Measurements from ENCODE around the gene FAM120AOS. TPM values are rescaled to one million over a fixed set of nuclear protein-coding genes. Genes with fewer than 3 reads are reported as not detected.
A peak's percentile ranks its signal among the peaks of the same experiment; 100 is the strongest.
"Not testable (repeated sequence)": the region's sequence is repeated elsewhere in the genome, so short reads cannot be mapped to it uniquely, and the experiment has no call there.

FAM120AOS gene
- total RNA-seq, 1 donor from 2014 or later: 41.1 TPM

DNA sequence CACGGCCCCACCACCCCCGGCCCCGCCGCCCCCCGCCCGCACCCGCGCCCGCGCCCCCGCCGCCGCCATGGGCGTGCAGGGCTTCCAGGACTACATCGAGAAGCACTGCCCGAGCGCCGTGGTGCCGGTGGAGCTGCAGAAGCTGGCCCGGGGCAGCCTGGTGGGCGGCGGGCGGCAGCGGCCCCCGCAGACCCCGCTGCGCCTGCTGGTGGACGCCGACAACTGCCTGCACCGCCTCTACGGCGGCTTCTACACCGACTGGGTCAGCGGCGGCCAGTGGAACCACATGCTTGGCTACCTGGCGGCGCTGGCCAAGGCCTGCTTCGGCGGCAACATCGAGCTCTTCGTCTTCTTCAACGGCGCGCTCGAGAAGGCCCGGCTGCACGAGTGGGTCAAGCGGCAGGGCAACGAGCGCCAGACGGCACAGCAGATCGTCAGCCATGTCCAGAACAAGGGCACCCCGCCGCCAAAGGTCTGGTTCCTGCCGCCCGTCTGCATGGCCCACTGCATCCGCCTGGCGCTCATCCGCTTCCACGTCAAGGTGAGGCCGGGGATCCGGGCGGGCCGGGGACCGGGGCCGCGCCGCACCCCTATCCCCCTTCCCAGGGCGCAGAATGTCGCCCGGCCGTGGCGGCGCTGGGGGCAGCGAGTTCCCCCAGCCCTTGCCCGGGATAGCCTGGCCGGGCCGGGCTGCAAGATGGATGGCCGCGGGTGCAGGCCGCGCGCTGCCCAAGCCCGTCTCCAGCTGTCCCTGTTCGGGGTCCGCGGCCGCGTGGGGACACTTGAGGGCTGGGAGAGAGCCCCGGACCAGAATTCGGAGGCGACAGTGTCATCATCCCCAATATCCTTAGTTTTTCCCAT lies 1.3 kb downstream of the FAM120AOS start:
- Mint-ChIP-seq H3K27me3 (ENCODE audit: low read depth) (no peaks in the 10 kb centered on the region), H3K4me3 (ENCODE audit: low read depth) (peak overlapping the region; percentile 92), H3K27ac (peak overlapping the region; percentile 93), H3K4me1 (ENCODE audit: low read depth) (peaks cover 42% of the 10 kb centered on the region), H3K36me3 (ENCODE audit: low read depth) (peaks cover 73% of the 10 kb centered on the region), H3K9me3 (no peaks in the 10 kb centered on the region)
- DNase-seq (ENCODE audit: low spot score): peak; percentile 38
- intact Hi-C loops (cut with micrococcal nuclease): loop anchor here (2.0 to 5.0 kb wide), 6 partner anchors 53 to 715 kb away; no protein-coding TSS in a partner anchor

DNA sequence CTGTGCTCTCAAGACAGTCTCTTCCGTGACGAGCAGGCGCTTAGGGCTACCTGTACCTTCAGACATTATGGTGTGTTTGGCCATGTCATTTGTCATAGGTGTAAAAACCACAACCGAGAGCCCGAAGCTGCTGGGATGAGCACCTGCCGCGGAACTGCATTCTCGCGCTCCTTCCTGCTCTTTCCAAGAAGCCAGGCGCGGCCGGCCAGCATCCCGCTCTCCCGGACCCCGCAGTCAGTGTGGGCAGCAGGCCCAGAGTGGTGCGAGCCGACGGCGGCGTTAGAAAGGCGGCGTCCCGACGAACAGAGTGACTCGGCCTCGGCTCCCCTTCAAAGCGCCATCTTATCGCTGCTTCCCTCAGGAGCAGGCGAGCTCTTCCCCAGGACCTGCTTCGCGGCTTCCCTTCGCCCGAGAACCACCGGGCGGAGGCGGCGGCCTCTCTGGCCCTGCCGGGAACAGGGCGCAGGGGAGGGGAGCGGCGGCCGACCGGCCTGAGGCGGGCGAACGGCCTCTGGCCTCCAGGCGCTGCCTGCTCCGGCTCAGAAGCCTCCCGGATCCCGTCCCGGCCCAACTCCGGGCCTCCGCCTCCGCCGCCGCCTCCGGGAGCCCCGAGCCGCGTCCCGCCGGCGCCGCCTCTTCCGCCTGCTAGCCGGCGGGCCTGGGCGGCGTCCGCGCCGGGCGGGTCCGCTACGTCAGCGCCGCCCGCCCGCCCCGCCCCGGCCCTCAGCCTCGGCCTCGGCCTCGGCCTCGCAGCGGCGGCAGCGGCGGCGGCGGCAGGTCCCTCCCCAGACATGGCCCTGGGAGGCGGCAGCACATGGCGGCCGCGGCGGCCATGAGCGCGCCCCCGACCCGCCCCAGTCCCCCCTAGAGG lies 2.2 kb downstream of the FAM120AOS start, which contains the start of gene FAM120A:
Gene FAM120A, plus strand, starts transcription at position 741 of the 871 bp plus-strand sequence. CDS start 231 bp downstream, outside the sequence.
- Mint-ChIP-seq H3K27ac (peak within 1 kb of the TSS; percentile 93), H3K9me3 (no peaks in the 10 kb centered on the region), H3K4me3 (ENCODE audit: low read depth) (peak within 1 kb of the TSS; percentile 92), H3K27me3 (ENCODE audit: low read depth) (no peaks in the 10 kb centered on the region), H3K4me1 (ENCODE audit: low read depth) (peaks cover 33% of the 10 kb centered on the region), H3K36me3 (ENCODE audit: low read depth) (peaks cover 76% of the 10 kb centered on the region)
- DNase-seq (ENCODE audit: low spot score): peak; percentile 71
- intact Hi-C loops (cut with micrococcal nuclease): loop anchor here (2.0 to 5.0 kb wide), 4 partner anchors 294 to 716 kb away; no protein-coding TSS in a partner anchor

DNA sequence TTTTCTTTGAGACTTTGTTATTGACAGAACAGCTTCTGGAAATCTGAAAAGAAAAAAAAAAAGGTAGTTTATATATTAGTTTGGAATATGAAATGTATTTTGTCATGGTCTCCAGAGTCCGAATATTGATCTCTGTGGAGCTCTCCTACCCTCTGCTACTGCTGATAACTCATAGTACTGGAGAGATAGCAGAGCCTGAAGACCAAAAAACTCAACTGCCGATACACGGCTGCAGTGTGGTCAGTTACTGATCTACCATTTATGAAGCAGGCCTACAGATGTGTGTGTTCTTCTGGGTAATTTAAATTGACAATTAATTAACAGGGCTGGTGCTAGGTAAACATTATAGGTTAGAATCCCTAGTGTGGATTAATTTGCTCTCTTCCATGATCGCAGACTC lies 5.7 kb downstream of the FAM120AOS start:
- intact Hi-C loops (cut with micrococcal nuclease): no loop called here
- H3K36me3 Mint-ChIP-seq (ENCODE audit: low read depth): peaks cover 67% of the 10 kb centered on the region
- no peak overlapping the region for H3K27ac Mint-ChIP-seq
- DNase-seq (ENCODE audit: low spot score): no peak
- H3K9me3 Mint-ChIP-seq: no peaks in the 10 kb centered on the region
- H3K27me3 Mint-ChIP-seq (ENCODE audit: low read depth): no peaks in the 10 kb centered on the region
- H3K4me3 Mint-ChIP-seq (ENCODE audit: low read depth): no peak overlapping the region
- peaks cover 15% of the 10 kb centered on the region for H3K4me1 Mint-ChIP-seq (ENCODE audit: low read depth)

DNA sequence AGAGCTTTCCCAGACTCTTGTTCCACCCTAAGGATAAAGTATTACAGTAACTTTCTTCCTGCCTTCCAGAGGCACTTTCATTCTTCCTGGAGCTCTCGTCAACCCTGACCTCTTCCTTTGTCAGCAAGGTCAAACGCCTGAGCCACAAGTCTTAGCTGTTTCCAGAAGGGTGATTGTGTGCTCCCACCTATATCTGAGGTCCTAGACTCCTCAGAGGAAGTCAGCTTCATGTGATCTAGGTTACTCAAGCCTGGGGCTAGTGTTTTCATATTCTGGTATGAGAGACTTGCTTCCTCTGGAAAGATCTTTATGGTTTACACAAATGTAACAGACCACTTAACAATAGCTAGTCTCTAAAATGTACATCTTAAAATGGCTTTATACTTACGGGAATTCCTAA lies 7.3 kb downstream of the FAM120AOS start:
- H3K9me3 Mint-ChIP-seq: no peaks in the 10 kb centered on the region
- no peak overlapping the region for H3K4me3 Mint-ChIP-seq (ENCODE audit: low read depth)
- H3K36me3 Mint-ChIP-seq (ENCODE audit: low read depth): peaks cover 60% of the 10 kb centered on the region
- H3K4me1 Mint-ChIP-seq (ENCODE audit: low read depth): peaks cover 15% of the 10 kb centered on the region
- intact Hi-C loops (cut with micrococcal nuclease): no loop called here
- no peak overlapping the region for H3K27ac Mint-ChIP-seq
- no peak for DNase-seq (ENCODE audit: low spot score)
- H3K27me3 Mint-ChIP-seq (ENCODE audit: low read depth): no peaks in the 10 kb centered on the region

DNA sequence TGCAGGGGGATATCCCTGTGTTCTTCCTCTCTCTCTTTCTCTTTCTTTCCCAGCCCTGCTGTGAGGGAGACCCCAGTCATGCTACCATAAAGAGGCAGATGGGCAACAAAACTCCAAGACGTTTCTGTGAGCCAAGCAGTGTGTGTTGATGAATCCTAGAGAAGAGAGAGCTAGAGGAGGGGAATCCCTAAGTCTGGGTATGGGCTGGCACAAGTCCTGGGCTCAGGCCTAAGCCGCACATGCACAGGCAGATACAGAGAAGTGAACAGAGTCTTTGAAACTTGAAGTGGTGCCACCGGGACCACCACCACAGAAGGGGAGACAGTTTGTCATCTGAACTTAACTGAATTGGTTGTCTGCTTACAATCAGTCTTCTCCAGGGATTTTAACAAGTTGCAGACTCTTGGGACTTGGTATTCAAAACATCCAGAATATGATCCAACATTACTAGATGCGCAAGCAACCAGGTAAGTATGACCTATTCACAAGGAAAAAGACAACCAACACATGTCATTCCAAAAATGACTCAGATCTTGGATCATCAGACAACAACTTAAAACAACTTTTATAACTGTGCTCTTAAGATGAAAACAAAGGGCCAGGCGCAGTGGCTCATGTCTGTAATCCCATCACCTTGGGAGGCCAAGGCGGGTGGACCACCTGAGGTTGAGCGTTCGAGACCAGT lies 12.3 kb downstream of the FAM120AOS start:
- intact Hi-C loops (cut with micrococcal nuclease): no loop called here
- Mint-ChIP-seq H3K4me3 (ENCODE audit: low read depth) (no peak overlapping the region), H3K36me3 (ENCODE audit: low read depth) (peaks cover 16% of the 10 kb centered on the region), H3K27me3 (ENCODE audit: low read depth) (no peaks in the 10 kb centered on the region), H3K9me3 (no peaks in the 10 kb centered on the region), H3K4me1 (ENCODE audit: low read depth) (no peaks in the 10 kb centered on the region), H3K27ac (no peak overlapping the region)
- no peak for DNase-seq (ENCODE audit: low spot score)

DNA sequence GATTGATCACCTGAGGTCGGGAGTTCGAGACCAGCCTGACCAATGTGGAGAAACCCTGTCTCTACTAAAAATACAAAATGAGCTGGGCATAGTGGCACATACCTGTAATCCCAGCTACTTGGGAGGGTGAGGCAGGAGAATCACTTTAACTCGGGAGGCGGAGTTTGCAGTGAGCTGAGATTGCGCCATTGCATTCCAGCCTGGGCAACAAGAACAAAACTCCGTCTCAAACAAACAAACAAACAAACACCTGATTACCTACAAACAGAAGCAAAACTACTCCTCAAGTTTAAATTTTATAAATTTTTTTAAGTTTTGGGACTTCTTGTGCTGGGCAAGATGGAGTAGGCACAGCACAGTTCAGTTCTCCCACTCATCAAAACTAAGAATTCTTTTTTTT lies 14.1 kb downstream of the FAM120AOS start:
- H3K27ac Mint-ChIP-seq; H3K4me1 Mint-ChIP-seq (ENCODE audit: low read depth); H3K9me3 Mint-ChIP-seq; H3K4me3 Mint-ChIP-seq (ENCODE audit: low read depth); H3K36me3 Mint-ChIP-seq (ENCODE audit: low read depth); H3K27me3 Mint-ChIP-seq (ENCODE audit: low read depth); intact Hi-C loops (cut with micrococcal nuclease); DNase-seq (ENCODE audit: low spot score): not testable (repeated sequence)

DNA sequence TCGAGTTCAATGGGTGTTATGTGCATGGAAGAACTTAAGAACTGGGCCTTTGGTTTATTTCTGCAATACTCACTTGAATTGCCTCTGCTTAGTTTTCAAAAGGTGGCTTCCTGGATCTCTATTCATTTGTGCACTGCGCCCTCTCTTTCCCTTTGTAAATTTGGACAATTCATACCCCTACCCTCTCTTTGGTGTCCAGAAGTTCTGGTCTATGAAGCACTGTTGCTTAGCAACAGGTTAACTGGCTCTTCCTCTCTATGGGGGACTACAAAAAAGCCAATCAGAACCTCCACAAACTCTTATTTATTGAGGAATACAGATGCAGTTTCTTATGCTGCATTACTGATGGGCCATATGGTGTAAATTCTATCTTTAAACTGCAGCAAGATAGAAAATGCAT lies 15.4 kb downstream of the FAM120AOS start:
- H3K36me3 Mint-ChIP-seq (ENCODE audit: low read depth): peaks cover 4% of the 10 kb centered on the region

DNA sequence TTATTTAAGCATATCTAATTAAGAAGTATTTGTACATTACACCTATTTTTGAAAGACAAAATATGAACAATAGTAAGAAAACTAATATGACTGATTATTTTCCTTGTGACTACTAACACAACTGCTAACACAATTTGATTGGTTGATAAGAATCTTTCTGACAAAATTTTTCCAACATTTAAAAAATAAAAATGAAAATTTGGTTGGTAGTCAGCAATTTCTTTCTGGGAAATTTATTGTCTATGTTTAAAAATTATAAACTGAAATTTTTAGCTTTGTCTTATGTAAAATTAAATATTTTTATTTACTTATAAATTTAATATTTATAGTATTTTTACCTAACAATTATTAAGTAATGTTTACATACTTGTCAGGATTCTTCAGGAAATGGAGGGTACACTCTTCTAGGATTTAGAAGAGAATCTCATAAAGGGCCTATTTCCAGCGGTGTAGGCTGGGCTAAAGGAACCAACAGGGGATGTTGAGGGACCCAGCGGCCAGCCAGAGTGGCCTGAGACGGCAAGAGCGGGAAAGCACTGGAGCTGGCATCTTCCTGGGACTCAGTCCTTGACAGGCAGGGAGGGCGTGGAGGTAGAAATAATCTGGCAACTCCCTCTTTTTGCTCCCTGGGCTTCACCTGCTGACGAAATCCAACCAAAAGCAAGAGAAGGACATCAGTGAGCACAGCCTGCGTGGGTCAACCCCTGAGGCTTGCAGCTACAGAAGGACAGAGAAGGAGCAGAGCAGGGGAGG lies 16.6 kb downstream of the FAM120AOS start:
- H3K4me3 Mint-ChIP-seq (ENCODE audit: low read depth): no peak overlapping the region
- H3K9me3 Mint-ChIP-seq: no peaks in the 10 kb centered on the region
- peaks cover 4% of the 10 kb centered on the region for H3K36me3 Mint-ChIP-seq (ENCODE audit: low read depth)
- H3K27ac Mint-ChIP-seq: no peak overlapping the region
- intact Hi-C loops (cut with micrococcal nuclease): no loop called here
- no peaks in the 10 kb centered on the region for H3K27me3 Mint-ChIP-seq (ENCODE audit: low read depth)
- peaks cover 1% of the 10 kb centered on the region for H3K4me1 Mint-ChIP-seq (ENCODE audit: low read depth)
- no peak for DNase-seq (ENCODE audit: low spot score)

More for the DNA sequence above, 15.4 kb downstream of the FAM120AOS start:
- Mint-ChIP-seq H3K9me3 (no peaks in the 10 kb centered on the region), H3K4me1 (ENCODE audit: low read depth) (no peaks in the 10 kb centered on the region), H3K4me3 (ENCODE audit: low read depth) (no peak overlapping the region), H3K27ac (no peak overlapping the region), H3K27me3 (ENCODE audit: low read depth) (no peaks in the 10 kb centered on the region)
- intact Hi-C loops (cut with micrococcal nuclease): no loop called here
- DNase-seq (ENCODE audit: low spot score): no peak

DNA sequence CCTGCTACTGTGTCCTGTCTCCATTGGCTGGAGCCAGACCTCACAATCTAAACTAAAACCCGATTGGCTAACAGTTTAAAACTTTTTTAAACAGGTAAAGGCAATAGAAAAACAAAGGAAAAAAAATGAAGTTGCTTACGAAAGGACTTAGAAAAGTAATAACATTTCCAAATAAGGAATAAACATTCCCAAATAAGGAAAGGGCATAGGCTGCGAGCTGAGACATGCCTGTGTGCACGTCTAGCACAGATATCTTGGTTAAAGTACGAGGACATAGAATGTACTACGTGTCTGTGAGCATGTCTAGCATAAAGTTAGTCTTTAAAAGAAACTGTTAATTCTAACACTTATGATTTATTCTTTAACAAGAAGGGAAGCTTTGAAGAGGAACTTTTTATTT lies 17.2 kb downstream of the FAM120AOS start:
- intact Hi-C loops (cut with micrococcal nuclease): no loop called here
- Mint-ChIP-seq H3K36me3 (ENCODE audit: low read depth) (peaks cover 4% of the 10 kb centered on the region), H3K27ac (no peak overlapping the region), H3K4me3 (ENCODE audit: low read depth) (no peak overlapping the region), H3K4me1 (ENCODE audit: low read depth) (peaks cover 6% of the 10 kb centered on the region), H3K9me3 (no peaks in the 10 kb centered on the region), H3K27me3 (ENCODE audit: low read depth) (no peaks in the 10 kb centered on the region)
- DNase-seq (ENCODE audit: low spot score): no peak

DNA sequence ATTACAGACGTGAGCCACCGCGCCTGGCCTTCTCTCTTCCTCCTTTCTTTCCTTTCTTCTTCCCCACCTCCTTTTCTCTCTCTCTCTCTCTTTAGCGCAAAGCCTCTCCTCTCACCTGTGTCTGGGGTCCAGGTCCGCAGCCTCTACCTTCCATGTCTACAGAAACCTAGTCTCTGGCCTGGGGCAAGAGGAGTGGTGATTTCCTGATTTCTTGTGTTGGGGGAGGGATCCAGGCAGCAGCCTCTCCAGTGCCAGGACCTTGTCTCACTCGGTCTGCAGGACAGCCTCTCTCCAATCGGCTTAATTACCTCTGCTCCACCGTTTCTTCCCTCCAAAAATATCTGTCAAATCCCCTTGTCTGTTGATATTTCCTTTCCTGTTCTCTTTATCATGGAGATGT lies 18.0 kb downstream of the FAM120AOS start:
- intact Hi-C loops (cut with micrococcal nuclease): no loop called here
- H3K36me3 Mint-ChIP-seq (ENCODE audit: low read depth): peaks cover 4% of the 10 kb centered on the region
- H3K9me3 Mint-ChIP-seq: no peaks in the 10 kb centered on the region

DNA sequence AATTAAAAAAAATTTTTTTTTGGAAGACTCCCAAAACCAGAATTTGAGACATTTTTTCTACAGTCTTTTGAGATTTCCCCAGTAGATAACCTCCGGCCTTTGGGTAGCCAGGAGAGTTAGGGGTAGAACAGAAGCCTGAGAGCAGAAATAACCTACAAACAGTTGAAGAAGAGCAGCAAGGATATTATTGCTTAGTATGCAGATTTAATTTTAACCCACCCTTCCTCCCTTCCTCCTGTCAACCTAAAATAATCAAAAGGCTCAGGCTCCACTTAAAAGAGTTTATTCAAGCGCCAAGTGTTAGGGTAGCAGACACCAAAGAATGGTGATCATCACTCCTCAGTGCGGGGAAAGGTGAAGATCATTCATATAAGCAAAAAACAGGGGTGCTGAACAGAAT lies 19.3 kb downstream of the FAM120AOS start:
- Mint-ChIP-seq H3K27me3 (ENCODE audit: low read depth) (no peaks in the 10 kb centered on the region), H3K36me3 (ENCODE audit: low read depth) (peaks cover 4% of the 10 kb centered on the region), H3K27ac (no peak overlapping the region), H3K4me3 (ENCODE audit: low read depth) (no peak overlapping the region), H3K9me3 (no peaks in the 10 kb centered on the region), H3K4me1 (ENCODE audit: low read depth) (peaks cover 6% of the 10 kb centered on the region)
- intact Hi-C loops (cut with micrococcal nuclease): no loop called here
- DNase-seq (ENCODE audit: low spot score): no peak

More for the DNA sequence above, 18.0 kb downstream of the FAM120AOS start:
- no peaks in the 10 kb centered on the region for H3K27me3 Mint-ChIP-seq (ENCODE audit: low read depth)
- DNase-seq (ENCODE audit: low spot score): no peak
- peaks cover 6% of the 10 kb centered on the region for H3K4me1 Mint-ChIP-seq (ENCODE audit: low read depth)
- H3K27ac Mint-ChIP-seq: no peak overlapping the region
- no peak overlapping the region for H3K4me3 Mint-ChIP-seq (ENCODE audit: low read depth)

DNA sequence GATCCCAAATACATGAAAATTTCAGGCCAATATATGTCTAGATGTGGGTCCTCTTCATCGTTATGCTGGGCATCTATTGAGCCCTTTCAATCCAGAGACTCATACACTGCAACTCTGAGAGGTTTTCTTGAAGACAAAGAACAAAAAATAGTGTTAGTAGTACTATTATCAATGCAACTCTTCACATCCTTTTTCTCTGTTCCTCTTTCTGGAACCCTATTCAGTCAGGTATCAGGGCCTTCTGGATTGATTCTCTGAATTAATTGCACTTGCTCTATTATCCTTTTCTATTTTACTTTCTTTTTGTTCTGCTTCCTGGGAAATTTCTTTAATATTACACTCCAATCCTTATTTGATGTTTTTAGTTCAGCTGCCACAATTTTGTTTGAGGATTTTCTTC lies 20.4 kb downstream of the FAM120AOS start:
- Mint-ChIP-seq H3K27me3 (ENCODE audit: low read depth) (no peaks in the 10 kb centered on the region), H3K36me3 (ENCODE audit: low read depth) (peaks cover 4% of the 10 kb centered on the region), H3K27ac (no peak overlapping the region), H3K4me3 (ENCODE audit: low read depth) (no peak overlapping the region), H3K4me1 (ENCODE audit: low read depth) (peaks cover 6% of the 10 kb centered on the region), H3K9me3 (no peaks in the 10 kb centered on the region)
- DNase-seq (ENCODE audit: low spot score): no peak
- intact Hi-C loops (cut with micrococcal nuclease): no loop called here

All from activated T-helper 2 cell treated with anti-CD3 and anti-CD28 coated beads, Interferon-gamma antibody, Interleukin-2, Interleukin-4, amounts not matched to agents 10 μg/mL and 5 μg/mL and 100 μg/mL, durations not matched to agents 14 hours and 24 hours and 36 hours (primary cell).